Vagina (tissue), 2 donors: ENCODE data around the gene CCDC12. TPM values are rescaled to one million over a fixed set of nuclear protein-coding genes. Genes with fewer than 3 reads are reported as not detected.

ENCODE experiments used
- DNase-seq, 2 donors: peaks; one replicate each; pipeline ENCODE4 v3.0.0-alpha.2; 2017; ENCODE audit errors: extremely low spot score in 2 of 2
- H3K27ac ChIP-seq: fragments of 200-600 bp; sonication (generic); one replicate; pipeline ENCODE4 v1.5.1; 2019
- H3K27me3 ChIP-seq: fragments of 200-600 bp; sonication (generic); one replicate; pipeline ENCODE4 v1.5.1; 2019
- H3K36me3 ChIP-seq, 2 donors: fragments of 200-600 bp; sonication (generic); one replicate each; pipeline ENCODE4 v1.5.1; 2017 to 2019
- H3K4me1 ChIP-seq: fragments of 200-600 bp; sonication (generic); one replicate; pipeline ENCODE4 v1.5.1; 2019
- H3K4me3 ChIP-seq, 2 donors: fragments of 200-600 bp; sonication (generic); 1 replicate in 1 of 2; 2 replicates in 1 of 2; pipeline ENCODE4 v1.5.1; 2016 to 2019
- H3K9me3 ChIP-seq: fragments of 200-600 bp; sonication (generic); one replicate; pipeline ENCODE4 v1.5.1; 2019
- POLR2A ChIP-seq, 2 donors: fragments of 450-650 bp; IDR thresholded peaks; one replicate each; pipeline ENCODE4 v1.6.1; 2017; ENCODE audit warnings: antibody characterized with exemption in 2 of 2, mild to moderate bottlenecking in 2 of 2, moderate library complexity in 2 of 2
- POLR2AphosphoS5 ChIP-seq, 2 donors: sonication (generic); formaldehyde crosslinking; IDR thresholded peaks; one replicate each; pipeline ENCODE4 v1.9.0; 2017; ENCODE audit warnings: antibody characterized with exemption in 2 of 2, mild to moderate bottlenecking in 2 of 2, low read depth in 1 of 2; ENCODE audit not compliant: insufficient read depth in 1 of 2
- intact Hi-C: fragments of 100-400 bp; cut with DNase I; formaldehyde crosslinking; loops from one replicate; pipeline ENCODE4 v1.15.1; 2023
- total RNA-seq: library from RNA; depleted of rRNA; stranded (reverse); fragments of >200 nt; gene quantifications from one replicate; pipeline ENCODE4 v1.2.3, GENCODE V29; 2016
- TF ChIP-seq, protein P1 (sequence below), 3 experiments: fragments of 450-650 bp in 2 of 3; fragments of 200-600 bp in 1 of 3; sonication (generic) in 1 of 3; IDR thresholded peaks; one replicate each; pipeline ENCODE4 v1.5.1; 2017 to 2019; ENCODE audit warnings: antibody characterized with exemption in 3 of 3, mild to moderate bottlenecking in 2 of 3, moderate library complexity in 2 of 3

CCDC12 gene
- total RNA-seq, 1 donor from 2014 or later, result 55.5 TPM

DNA sequence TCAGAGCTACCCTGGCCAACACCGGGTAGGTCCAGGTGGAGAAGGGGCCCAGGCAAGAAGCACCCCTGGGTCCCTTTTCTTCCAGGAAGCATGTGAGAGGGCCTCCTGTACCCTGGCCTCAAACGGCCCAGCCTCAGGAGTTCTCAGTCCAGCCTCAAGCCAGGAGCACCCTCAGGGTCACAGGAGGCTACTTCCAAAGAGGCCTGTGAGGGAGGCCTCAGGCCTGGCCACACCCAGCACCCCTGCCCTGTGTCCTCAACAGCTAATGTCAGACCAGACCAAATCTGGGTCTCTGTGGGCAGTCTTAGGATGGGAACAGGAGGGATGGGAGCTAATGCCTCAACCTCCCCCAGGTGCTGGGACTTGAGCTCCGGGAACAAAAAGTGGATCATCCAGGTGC is 75.5 kb downstream of the CCDC12 start:
- Histone ChIP-seq H3K4me3 (no peak overlapping the region), H3K4me1 (peaks cover 23% of the 10 kb centered on the region), H3K9me3 (no peaks in the 10 kb centered on the region), H3K36me3 (no peaks in the 10 kb centered on the region), H3K27ac (no peak overlapping the region), H3K27me3 (no peaks in the 10 kb centered on the region)
- intact Hi-C loops, result no loop called here
- no peak for DNase-seq
- TF ChIP-seq POLR2A (IDR thresholded peaks at IDR 0.05) (no peak), POLR2AphosphoS5 (IDR thresholded peaks at IDR 0.05; ENCODE audit: insufficient read depth in 1 of 2, low read depth in 1 of 2) (no peak)
- TF ChIP-seq, protein P1, sequence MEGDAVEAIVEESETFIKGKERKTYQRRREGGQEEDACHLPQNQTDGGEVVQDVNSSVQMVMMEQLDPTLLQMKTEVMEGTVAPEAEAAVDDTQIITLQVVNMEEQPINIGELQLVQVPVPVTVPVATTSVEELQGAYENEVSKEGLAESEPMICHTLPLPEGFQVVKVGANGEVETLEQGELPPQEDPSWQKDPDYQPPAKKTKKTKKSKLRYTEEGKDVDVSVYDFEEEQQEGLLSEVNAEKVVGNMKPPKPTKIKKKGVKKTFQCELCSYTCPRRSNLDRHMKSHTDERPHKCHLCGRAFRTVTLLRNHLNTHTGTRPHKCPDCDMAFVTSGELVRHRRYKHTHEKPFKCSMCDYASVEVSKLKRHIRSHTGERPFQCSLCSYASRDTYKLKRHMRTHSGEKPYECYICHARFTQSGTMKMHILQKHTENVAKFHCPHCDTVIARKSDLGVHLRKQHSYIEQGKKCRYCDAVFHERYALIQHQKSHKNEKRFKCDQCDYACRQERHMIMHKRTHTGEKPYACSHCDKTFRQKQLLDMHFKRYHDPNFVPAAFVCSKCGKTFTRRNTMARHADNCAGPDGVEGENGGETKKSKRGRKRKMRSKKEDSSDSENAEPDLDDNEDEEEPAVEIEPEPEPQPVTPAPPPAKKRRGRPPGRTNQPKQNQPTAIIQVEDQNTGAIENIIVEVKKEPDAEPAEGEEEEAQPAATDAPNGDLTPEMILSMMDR (IDR thresholded peaks at IDR 0.05), result no peak

DNA sequence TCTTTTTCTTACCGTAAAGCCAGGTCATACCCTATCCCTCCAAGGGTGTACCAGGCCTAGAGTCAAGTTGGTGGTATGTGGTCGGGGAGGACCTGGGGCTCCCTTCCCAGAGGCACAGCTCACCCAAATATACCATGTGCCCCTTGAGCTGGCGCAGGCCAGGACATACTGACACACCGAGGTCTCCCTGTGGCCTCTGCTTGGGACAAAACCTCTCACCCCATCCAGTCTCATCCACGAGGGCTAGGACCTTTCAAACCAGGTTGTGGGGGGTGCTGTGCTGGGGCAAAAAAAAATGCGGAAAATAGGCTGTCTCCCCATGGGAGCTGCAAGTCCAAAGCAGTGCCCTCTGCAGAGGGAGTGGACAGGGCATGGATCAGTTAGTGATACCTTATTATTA is 76.2 kb downstream of the CCDC12 start:
- TF ChIP-seq POLR2A (IDR thresholded peaks at IDR 0.05), result no peak
- TF ChIP-seq POLR2AphosphoS5 (IDR thresholded peaks at IDR 0.05; ENCODE audit: insufficient read depth in 1 of 2, low read depth in 1 of 2), result no peak
- TF ChIP-seq, protein P1 (IDR thresholded peaks at IDR 0.05), result no peak
- intact Hi-C loops, result no loop called here
- DNase-seq, result no peak
- Histone ChIP-seq H3K9me3 (no peaks in the 10 kb centered on the region), H3K27ac (no peak overlapping the region), H3K36me3 (no peaks in the 10 kb centered on the region), H3K27me3 (no peaks in the 10 kb centered on the region), H3K4me1 (peaks cover 23% of the 10 kb centered on the region), H3K4me3 (no peak overlapping the region)

DNA sequence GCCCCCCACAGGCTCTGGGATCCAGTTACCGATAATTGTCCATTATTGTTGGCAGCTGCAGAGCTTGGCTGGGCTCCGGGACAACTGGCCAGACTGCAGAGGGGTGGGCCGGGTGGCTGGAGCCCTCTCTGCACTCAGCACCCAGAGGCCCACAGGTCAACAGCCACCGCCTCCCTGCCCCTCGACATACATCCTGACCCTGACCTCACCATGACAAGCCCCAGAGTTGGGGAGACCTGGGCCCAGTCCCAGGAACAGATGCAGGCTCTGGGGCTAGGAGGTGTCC is 76.6 kb downstream of the CCDC12 start:
- H3K36me3 ChIP-seq, result no peaks in the 10 kb centered on the region
- no peak for DNase-seq
- intact Hi-C loops, result no loop called here
- peaks cover 23% of the 10 kb centered on the region for H3K4me1 ChIP-seq
- H3K27me3 ChIP-seq, result no peaks in the 10 kb centered on the region
- no peaks in the 10 kb centered on the region for H3K9me3 ChIP-seq
- no peak overlapping the region for H3K4me3 ChIP-seq
- TF ChIP-seq POLR2AphosphoS5 (IDR thresholded peaks at IDR 0.05; ENCODE audit: insufficient read depth in 1 of 2, low read depth in 1 of 2) (no peak), POLR2A (IDR thresholded peaks at IDR 0.05) (no peak)
- H3K27ac ChIP-seq, result no peak overlapping the region

DNA sequence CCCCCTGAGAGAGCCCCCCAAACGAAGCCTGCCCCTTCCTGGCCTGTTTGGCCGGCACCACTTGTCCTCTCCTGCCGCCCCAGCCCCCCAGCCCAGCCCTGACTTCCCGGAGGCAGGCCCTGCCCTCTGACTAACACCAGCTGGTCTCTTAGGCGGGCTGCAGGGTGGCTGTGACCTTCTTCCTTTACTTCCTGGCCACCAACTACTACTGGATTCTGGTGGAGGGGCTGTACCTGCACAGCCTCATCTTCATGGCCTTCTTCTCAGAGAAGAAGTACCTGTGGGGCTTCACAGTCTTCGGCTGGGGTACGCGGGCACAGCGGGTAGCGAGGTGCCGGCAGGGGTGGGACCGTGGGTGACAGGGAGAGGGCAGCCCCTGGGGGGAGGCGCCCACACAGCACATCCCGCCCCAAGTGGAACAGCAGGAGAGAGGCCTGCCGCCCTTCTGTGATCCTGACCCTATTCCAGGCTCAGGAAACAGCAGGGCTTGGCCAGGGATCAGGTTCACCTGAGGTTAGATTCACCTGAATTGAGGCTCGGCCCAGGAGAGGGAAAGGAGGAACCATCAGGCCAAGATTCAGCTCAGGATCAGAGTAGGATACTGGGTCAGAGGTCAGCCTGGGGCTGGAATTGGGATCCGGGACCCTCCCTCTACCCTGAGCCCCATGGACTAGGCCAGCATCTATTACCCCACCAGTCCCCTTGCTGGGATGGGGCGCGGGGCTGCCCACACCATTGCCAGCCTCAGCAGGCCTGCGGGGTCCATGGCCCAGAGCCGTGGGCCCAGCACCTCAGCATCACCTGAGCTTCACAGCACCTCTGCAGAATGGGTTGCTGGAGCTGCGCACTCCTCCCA is 77.2 kb downstream of the CCDC12 start:
- no peak for DNase-seq
- H3K9me3 ChIP-seq, result no peaks in the 10 kb centered on the region
- H3K4me3 ChIP-seq, result peak overlapping the region in 1 of 2 donors; percentile 5
- intact Hi-C loops, result loop anchor here (5.0 kb wide), 1 partner anchor 192 kb away; no protein-coding TSS in a partner anchor
- peaks cover 23% of the 10 kb centered on the region for H3K4me1 ChIP-seq
- H3K27ac ChIP-seq, result no peak overlapping the region
- no peaks in the 10 kb centered on the region for H3K36me3 ChIP-seq
- no peaks in the 10 kb centered on the region for H3K27me3 ChIP-seq
- TF ChIP-seq, protein P1 (IDR thresholded peaks at IDR 0.05), result no peak

DNA sequence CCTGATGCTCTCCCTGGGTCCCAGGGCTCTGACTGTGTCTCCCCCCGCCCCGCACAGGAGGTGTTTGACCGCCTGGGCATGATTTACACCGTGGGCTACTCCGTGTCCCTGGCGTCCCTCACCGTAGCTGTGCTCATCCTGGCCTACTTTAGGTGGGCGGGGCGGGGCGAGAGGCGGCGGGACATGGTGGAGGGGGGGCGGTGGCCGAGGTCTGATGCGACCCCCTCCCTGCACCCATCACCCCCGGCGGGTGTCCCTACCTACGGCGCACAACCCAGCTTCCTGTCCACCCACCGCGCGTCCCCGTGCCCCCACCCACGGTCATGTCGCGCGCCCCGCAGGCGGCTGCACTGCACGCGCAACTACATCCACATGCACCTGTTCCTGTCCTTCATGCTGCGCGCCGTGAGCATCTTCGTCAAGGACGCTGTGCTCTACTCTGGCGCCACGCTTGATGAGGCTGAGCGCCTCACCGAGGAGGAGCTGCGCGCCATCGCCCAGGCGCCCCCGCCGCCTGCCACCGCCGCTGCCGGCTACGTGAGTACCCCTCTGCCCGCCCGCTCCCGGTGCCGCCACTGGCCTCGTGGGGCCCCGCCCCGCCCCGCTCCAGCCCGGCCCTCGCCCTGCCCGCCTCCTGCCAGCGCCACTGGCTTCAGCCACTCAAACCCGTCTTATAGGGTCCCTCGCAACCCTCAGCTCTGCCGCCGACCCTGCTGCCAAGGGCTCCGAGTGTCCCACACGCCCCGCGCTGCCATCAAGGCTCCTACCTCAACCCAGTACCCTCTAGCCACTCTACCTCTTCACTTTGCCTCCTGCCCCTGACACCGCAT is 78.0 kb downstream of the CCDC12 start:
- no peaks in the 10 kb centered on the region for H3K27me3 ChIP-seq
- DNase-seq, result no peak
- no peak for TF ChIP-seq POLR2A (IDR thresholded peaks at IDR 0.05)
- no peak for TF ChIP-seq POLR2AphosphoS5 (IDR thresholded peaks at IDR 0.05; ENCODE audit: insufficient read depth in 1 of 2, low read depth in 1 of 2)
- H3K4me1 ChIP-seq, result peaks cover 27% of the 10 kb centered on the region
- H3K9me3 ChIP-seq, result no peaks in the 10 kb centered on the region
- H3K27ac ChIP-seq, result no peak overlapping the region
- no peaks in the 10 kb centered on the region for H3K36me3 ChIP-seq
- intact Hi-C loops, result loop anchor here (5.0 kb wide), 1 partner anchor 191 kb away; no protein-coding TSS in a partner anchor
- peak overlapping the region in 1 of 2 donors; percentile 5 for H3K4me3 ChIP-seq
